GM04504 (cell line): ENCODE data around the gene XYLT1.

Experiments used
- DNase-seq: peaks from one replicate; pipeline ENCODE4 v3.0.0-alpha.2; 2012; ENCODE audit warnings: low read depth

The XYLT1 gene

GRCh38 chr16:17357307-17358062, 113.3 kb downstream of the XYLT1 start:
- no peak for DNase-seq

- no peak for DNase-seq
These were observed 114.4 kb downstream of the XYLT1 start for GRCh38 chr16:17356243-17356933.

GRCh38 chr16:17354685-17355084, 116.1 kb downstream of the XYLT1 start:
- DNase-seq: no peak

DNA sequence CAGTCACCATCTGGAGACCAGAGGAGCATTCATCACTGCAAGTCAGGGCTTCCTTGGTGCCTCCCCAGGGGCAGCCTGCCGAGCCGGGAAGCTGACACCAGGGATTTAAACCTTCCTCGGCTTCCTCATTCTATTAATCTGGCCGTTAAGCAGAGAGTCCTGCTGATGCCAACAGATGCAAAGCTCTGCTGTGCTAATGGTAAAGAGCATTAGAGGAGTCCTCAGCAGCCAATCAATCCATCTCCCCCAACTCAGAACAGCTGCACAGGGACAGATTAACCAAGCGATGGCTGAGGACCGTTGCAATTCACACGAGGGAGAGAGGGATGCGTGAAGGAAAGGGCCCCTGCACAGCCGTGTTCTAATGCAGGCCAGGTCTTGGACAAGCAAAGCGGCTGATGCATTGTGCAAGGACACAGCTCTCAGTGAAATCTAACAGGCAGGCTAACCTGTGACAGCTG, 116.6 kb downstream of the XYLT1 start:
- DNase-seq: no peak

GRCh38 chr16:17353561-17353960, 117.2 kb downstream of the XYLT1 start:
- no peak for DNase-seq

- no peak for DNase-seq
These were observed 119.2 kb downstream of the XYLT1 start for GRCh38 chr16:17351441-17352035.

DNA sequence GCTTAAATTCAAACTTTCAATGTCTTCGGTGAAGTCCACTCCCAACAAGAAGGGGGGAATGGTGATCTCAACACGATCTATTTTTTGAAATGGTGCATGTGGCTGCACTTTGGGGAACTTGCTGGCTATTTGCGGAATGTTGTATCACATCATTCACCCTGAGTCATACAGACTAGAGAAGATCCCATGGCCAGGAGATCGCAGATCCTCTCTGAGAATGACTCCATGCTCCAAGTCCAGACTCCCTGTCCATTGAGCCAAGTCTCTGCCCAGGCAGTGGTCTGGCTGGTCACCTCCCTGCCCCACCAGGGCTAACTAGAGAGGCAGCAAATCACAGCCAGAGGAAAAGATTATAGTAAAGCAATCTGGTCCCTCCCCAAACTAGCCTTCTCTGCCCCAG, 120.6 kb downstream of the XYLT1 start:
- no peak for DNase-seq

GRCh38 chr16:17348826-17349225, 121.9 kb downstream of the XYLT1 start:
- no peak for DNase-seq

DNA sequence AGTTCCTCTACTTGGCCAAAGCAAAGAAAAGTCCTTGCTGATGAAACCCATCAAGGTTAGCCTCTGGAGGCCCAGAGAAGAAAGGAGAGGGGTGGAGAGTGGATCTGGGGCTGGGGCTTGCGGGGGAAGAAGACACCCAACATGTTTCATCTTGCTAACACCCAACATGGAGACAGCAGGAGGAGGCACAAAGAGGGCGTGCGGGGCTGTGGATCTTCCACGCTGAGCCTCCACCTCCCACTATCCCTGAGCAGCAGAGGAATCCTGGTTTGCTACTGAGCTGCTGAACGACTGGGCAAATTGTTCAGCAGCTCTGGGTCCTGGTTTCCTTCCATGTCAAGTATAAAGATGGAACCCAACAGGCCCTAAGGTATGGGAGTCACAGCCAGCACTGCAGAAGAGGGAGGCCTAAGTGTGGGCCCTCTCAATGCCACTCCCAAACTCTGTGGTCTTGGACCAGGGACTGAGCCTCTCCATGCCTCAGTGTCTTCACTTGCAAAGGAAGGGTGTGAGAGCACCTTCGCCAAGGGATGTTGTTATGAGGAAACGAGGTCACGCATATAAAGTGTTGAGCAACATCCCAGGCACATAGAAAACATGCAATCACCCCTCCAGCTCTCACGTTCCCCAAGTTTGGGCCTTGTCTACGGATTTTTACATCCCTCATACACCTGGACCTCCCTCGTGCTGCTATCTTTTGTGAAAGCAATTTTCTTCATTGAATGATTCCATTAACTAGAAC, 122.5 kb downstream of the XYLT1 start:
- DNase-seq: no peak

DNA sequence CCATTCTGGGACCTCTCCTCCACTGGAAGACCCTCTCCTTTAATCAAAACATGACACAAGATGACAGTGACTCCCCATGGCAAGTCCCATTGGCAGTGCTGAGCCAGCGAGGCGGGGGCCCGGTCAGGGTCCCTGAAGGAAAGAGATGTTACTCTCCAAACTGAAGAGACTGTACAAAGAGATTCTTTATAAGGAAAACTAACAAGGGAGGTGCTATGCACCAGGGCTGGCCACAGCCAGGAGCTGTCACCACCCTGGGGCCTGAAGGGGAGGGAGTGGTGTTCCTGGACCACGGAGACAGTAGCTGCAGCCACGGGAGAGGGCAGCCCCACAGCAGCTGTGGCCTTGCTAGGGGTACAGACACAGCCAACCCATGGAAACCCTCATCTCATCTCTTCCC, 123.1 kb downstream of the XYLT1 start:
- no peak for DNase-seq

GRCh38 chr16:17346621-17347569, 123.9 kb downstream of the XYLT1 start:
- no peak for DNase-seq

DNA sequence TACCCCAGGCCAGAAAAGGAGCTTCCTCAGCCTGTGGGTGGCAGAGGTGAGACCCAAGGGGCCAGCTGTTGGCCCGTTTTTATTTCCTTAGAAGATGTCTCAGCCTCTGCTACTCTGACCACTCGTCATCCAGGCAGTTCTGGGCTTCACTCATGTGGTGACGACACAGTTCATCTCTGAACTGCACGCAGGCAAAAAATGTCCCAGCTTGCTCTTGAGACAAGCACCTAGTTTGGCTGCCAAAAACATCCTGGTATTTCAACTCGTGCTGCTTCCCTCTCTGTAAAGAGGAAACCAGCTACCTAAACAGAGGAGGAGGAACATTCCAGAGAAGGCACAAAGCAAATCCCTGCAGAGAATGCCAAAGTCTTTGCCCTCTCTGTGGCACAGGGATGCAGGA, 125.7 kb downstream of the XYLT1 start:
- DNase-seq: no peak

- DNase-seq: no peak
These were observed 127.0 kb downstream of the XYLT1 start for GRCh38 chr16:17343728-17344127.

DNA sequence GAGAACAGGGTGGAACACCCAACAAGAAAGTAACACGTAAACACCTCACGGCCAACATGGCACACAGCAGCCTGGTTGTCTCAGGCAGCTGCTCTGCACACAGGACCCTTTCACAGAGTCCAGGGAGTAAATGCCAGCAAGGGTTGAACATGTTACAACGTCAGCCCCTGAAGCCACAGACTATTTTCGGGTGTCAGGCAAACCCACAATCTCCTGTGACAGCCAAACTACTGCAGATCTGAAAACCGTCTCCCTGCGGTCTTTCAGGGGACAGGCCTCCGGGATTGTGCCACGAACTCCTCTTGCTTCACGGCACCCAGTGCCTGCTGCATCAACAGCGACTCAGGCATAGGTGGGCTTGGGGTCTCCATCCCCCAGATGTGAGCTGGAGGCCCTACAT, 127.7 kb downstream of the XYLT1 start:
- no peak for DNase-seq

GRCh38 chr16:17342031-17342430, 128.7 kb downstream of the XYLT1 start:
- no peak for DNase-seq

DNA sequence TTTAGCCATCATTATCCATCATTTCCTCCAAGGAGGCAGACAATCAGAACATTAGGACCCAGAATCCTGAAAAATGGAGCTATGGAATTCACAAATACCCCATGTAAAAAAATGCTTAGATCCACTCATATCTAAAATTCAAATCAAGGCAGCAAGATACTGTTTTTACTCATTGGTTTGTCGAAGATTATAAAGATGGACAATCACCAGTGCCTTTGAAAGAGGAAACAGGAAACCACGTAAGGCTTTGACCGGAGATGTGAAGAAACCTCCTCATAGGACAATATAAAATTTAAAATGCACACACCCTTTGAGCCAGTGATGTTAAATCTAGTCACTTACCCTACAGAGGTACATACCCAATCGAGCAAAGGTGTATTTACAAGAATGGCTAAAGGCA, 130.0 kb downstream of the XYLT1 start:
- DNase-seq: no peak

DNA sequence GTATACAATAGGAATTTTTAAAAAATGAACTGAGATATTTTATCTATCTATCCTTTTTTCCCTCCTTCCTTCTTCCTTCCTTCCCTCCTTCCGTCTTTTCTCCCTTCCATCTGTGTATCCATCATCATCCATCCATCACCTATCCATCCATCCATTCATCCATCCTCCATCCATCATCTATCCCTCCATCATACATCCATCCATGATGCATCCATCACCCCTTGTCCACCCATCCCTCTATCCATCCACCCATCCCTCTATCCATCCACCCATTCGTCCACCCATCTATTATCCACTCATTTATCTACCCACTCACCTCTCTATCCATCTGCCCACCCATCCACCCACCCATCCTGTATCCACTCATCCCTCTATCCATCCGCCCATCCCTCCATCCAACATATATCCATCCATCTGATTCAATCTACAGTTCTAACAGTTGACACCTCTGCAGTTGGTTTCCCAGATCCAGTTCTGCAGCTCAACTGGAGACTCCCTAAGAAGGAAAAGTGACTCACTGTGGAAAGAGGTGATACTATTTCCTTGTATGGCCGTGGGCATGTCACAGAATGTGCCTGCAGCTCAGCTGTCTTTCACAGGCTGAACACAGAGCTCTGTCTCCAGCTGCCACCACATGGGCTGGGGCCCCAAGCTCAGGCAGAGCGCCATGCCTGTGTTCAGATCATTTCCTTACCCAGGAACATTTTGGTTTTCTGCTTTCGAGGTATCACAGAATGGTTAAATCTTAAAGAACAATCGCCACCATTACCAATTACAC, 130.8 kb downstream of the XYLT1 start:
- no peak for DNase-seq

DNA sequence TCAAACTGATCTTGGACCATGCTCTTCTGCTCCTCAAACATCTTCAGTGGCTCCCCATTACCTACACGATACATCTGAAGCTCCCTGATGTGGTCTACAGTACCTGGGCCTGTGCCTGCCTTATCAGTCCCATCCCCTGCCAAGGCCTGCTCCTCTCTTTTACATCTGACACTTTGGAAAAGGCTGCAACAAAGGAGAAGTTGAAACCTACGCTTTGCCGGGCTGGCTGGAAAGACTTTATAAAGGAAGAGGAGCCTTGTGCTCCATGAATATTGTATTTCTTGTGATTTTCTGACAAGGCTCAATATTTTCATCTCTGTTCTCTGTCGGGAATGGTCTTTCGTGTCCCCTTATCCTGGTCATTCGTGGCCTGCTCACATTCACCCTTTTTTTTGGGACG, 132.5 kb downstream of the XYLT1 start:
- no peak for DNase-seq

GRCh38 chr16:17336530-17336900, 134.2 kb downstream of the XYLT1 start:
- no peak for DNase-seq

DNA sequence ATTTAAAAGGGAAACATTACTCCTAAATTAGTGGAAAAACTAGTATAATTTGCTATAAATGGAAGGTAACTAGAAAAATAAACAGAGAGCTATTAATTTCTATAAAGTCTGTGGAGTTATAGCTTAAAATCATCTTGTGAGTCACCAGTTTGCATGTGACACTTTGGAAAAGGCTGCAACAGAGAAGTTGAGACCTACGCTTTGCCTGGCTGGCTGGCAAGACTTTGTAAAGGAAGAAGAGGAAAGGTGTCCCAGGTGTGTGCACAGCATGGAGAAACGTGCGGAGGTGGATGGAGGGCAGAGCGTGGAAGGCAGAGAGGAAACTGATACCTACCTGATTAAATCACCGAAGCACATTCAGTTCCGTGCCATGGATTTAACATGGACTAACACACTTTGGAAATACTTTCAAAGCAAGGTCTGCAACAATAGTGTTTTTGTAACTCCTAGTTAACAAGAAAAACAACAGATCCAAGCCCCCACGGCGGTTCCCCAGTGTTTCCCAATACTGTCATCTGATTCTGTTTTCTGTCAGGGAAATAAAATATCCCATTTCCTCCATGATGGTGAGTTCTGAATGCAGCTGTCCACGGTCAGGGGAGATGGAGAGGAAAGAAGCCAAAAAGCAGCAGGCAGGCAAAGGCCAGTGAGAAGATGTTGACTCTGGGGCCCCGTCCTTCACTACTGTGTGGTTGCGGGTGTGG, 134.8 kb downstream of the XYLT1 start:
- no peak for DNase-seq
